CD4-positive, alpha-beta T cell treated with Interleukin-12 subunit alpha and Interleukin-12 subunit beta, for 1 hour (primary cell): ENCODE data around the gene STPG2.
"Not testable (repeated sequence)": the region's sequence is repeated elsewhere in the genome, so short reads cannot be mapped to it uniquely, and the experiment has no call there.

Experiments
- DNase-seq: peaks from one replicate; pipeline ENCODE4 v3.0.0-alpha.2; 2020

Gene STPG2

DNA sequence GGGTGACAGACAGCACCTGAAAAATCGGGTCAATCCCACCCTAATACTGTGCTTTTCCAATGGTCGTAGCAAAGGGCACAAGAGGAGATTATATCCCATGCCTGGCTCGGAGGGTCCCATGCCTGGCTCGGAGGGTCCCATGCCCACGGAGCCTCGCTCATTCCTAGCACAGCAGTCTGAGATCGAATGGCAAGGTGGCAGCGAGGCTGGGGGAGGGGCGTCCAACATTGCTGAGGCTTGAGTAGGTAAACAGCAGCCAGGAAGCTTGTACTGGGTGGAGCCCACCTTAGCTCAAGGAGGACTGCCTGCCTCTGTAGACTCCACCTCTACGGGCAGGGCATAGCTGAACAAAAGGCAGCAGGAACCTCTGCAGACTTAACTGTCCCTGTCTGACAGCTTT is 365.1 kb downstream of the STPG2 start:
- no peak for DNase-seq

DNA sequence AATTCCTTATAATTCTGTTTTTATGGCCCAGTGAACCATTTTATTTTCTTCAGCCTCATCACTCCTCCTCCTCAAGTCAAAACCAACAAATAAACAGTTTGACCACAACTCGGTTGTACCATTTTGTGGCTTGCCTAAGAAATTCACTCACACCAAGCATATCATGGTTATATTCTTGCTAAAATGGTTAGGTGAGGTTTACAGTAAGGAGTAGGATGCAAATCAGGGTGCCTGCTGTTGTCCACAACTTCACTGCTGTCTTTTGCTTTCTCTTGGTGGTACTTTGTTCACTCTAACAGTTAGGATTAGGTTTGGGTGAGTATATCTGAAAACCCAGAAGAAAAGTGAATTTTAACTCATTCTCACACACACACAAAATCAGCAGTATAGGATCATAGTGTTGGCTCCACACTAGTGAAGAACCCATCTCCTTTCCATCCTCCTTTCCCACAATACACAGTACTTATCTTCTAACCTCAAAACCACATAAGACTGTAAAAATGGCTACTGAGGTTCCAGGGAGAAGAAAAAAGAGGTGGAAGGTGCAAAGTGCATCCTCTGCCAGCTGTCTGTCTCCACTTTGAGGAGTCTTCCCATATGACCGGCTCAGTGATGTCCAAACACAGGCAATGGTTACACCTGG is 368.8 kb downstream of the STPG2 start:
- no peak for DNase-seq

DNA sequence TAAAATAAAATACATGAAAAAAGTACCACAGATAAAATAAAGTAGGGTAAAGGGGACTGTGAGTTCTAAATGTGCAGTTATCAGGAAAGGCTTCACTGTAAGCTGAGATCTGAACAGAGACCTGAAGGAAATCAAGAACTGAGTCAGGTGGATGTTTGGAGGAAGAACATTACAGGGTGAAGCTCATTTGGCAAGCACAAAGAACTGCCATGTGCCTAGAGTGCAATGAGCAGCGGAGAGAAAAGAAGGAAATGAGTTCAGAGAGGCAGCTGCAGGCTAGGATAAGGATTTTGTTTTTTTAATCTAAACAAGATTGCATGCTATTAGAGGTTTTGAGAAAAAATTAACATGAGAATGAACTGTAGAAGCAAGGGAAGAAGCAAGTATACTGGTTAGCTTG is 373.1 kb downstream of the STPG2 start:
- no peak for DNase-seq

DNA sequence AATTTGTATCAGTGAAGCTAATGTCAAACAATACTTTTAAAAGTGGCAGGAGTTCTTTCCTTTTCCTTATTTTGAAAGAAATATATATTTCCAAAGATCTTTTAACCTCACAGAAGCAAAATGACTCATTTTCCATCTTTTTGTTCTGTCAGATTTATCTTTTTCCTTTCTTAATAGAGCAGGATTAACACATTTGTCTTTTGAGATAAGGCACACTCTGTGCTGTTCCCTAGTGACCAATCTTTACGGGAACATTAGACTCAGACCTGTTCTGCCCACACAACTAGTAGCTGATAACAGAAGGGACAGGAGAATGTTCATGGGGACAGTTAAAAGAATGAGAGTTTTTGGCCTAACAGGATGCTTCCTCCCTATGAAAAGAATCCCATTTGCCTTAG is 381.2 kb downstream of the STPG2 start:
- DNase-seq = no peak

DNA sequence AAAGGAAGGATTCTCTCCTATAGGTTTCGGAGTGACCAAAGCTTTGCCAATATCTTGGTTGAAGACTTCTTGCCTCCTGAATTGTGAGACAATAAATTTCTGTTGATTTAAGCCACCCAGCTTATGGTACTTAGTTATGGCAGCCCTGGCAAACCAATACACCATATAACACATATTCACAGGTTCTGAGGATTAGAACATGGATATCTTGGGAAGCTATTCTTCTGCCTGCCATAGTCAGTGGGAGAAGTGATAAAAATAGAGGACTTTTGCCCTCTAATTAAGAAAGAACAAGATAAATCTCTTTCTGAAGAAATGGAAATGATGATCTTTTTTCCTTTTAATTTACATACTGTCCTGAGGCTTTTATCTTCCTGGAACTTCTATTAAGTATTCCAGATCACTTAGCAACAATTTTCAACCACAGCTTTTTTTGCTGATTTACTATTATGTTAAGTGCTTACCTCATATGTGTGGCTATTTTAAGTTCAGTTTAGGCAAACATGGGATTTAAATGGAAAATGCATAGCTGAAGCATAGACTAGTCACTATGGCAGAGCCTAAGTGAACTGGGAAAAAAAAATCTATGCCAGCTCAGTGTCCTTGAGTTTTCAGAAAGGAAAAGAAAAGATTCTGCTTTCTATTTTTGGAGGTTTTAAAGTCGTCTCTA is 381.7 kb downstream of the STPG2 start:
- no peak for DNase-seq

DNA sequence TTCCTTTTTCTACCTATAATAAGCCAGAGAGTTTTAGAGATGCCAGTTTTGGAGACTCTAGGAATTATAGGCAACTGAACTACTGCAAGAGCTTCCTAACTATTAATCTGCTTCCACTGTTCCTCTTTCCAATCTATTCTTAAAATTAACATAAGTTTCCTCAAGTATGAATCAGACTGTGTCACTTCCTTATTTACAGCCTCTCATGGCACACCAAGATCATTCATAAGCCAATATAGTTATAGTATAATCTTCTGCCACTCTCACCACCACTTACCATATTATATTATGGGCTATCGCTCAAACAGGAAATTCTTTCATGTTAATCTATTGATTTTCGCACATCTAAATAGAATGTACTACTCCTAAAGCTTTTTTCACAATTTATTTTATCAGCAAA is 383.5 kb downstream of the STPG2 start:
- DNase-seq = no peak

DNA sequence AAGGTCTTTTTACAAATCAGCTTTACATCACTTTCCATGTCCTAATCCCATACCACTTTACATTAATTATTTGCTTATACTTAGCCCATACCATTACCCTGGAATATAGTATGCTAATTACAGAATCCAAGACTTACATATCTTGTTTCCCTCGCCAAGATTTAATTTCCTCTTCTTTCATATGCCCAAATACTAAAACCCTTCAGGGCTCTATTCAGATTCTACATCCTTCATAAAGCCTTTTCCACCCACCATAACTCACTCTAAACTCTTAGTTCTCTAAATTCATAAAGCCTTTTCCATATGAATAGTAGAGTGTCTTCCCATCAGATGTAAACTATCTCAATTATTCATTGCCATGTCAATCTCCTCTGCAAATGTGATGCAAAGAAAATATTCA is 390.7 kb downstream of the STPG2 start:
- no peak for DNase-seq

DNA sequence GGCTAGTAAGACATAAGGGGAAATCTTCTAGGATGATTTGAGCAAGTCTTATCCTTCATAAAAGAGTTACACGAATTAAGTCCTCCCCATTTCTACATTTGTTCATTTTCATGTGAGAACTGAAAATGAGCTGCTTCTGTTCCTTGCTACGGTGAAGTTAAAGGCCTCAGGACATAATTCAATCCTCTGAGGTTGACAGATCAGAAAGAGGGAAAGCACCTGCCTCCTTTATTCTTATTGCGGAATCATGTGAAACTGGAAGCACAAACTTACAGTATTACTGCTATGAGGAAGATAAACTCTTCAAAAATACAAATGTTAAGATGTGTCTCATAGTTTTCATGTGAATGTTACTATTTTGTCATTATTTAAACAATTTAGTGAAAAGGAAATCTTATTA is 395.3 kb downstream of the STPG2 start:
- DNase-seq = no peak

DNA sequence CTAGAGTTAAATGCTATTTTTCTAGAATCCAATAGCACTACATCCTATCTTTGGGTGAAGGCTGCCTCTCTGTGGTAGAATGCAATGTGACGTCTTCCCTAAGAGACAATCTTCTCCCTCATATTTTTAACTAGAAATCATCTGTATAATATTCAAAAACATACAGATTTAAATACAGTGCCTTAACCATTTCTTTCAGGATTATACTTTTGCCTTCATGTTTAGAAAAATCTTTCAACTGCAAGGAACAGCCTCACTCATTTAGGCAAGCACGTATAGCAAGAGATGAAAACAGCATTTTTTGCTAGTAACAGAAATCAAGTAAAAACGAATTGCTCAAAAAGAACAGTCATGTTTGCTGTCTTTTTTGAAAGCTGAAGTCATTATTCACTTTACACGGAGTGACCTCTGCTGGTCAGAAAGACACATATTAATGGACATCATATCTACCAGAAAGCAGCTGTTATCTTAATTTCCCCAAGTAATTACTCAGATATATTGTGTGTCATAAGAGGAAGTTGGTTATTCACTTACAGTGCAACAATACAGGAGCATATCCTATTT is 422.3 kb downstream of the STPG2 start:
- no peak for DNase-seq

DNA sequence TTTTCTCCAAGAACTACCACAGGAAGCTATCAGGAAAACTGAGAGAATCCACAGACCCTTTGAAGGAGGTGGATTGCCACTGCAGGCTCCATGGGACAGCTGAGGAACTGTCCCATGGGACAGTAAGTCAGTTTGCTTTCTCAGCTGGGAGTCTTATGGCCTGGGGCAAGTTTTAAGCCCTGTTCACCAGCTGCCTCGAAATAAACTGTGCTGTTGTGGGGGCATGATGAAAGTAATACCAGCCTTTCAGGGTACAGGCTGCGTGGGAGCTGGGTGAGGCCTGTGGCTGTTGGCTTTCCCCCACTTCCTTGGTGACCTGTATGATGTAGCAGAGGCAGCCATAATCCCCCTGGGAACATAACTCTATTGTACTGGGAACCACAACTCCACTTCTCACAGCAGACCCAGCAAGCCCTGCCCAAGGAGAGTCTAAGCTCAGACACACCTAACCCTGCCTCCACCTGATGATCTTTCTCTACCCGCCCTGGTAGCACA is 452.1 kb downstream of the STPG2 start:
- DNase-seq = no peak

DNA sequence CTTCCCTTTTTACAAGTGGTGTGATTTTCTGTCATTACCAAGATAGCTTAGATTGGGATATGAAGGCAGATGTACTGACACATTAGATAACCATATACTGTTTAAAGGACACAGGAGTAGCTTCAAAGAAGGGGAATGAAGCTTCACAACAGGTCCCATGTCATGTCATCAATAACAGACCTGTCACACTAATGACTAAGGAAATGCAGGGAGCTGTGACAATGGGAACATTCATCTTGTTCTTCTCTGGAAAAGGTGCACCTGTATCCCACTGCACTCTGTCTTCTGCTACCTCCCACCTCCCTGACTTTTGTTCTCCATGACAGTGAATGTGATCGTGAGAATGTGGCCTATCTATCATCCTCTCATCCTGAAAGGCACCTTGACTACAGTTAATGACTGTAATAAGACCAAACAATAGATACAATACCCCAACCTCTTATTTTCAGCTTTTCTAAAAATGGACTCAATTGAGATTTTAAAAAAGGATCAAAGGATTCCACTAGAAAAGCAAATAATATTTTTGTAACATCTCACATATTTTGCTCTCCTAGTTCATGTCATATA is 472.5 kb downstream of the STPG2 start:
- DNase-seq = no peak

DNA sequence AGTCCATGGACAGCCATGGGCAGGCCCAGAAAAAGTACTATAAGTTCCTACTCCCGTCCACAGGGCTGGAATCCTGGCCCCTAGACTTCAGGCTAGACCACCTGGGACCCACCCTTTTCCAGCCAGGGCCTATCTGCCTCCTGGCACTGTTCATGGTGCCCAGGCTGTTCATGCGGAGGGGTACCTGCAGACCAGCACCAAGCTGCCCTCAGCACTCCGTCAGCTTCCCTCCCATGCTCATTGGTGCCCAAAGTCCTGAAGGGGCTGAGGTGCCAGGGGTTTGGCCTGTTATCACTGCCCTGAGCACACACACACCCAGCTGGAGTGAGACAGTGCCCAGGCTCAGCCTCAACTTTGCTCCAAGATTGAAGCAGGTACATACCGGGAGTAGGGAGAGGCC is 477.7 kb downstream of the STPG2 start:
- DNase-seq = no peak

DNA sequence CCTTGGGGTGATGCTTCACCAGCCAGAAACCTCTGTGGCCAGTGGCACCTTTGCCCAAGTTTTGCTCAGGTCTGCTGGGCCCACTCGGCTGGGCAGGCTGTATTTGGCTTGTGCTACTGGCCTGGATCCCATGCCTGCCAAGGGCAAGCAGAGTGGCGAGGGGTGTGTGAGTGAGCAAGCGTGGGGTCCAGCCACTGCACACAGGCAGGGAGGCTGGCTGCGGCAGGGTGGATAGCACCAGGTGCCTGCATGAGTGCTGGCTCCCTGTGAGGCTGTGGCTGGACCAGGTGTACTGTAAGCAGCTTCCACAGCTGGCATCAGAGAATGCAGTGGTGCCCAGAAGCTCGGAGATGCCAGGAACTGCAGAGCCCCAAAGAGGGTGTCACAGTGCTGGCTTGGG is 478.5 kb downstream of the STPG2 start:
- no peak for DNase-seq

DNA sequence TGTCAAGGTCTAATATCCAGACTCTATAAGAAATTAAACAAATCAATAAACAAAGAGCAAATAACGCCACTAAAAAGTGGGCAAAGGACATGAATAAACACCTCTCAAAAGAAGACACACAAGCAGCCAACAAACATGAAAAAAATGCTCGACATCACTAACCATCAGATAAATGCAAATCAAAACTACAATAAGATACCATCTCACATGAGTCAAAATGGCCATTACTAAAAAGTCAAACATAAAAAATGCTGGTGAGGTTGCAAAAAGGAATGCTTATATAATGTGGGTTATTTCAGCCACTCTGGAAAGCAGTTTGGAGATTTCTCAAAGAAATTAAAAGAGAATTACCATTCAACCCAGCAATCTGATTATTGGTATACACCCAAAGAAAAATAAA is 481.1 kb downstream of the STPG2 start:
- DNase-seq = no peak

DNA sequence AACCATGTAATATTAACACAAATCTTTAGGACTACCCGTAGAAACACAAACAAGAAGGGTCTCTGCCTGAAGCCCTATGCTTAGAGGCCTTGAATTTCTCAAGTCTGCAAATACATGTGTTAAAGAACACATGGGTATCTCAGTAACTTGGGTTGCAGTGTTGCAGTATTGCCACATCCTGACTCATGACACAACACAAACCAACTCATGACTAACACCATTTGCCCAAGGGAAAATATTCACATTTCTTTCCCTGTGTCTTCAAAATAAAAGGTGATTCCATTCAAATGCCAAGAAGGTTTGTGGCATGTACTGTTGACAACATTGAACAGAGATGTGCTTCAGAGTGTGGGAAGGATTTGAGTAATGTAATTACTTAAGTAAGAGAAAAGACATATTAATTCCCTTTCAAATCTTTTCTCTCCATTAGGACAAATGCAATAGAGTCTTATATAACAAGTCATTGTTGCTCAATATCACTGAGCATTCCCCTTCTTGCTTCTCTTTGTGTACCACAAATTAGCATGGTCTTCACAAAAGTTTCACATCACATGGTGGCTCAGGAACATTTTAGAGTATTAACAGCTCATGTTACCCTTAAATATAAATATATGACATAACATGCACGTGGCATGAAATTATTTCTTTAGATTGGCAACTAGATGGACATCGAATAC is 487.1 kb downstream of the STPG2 start:
- no peak for DNase-seq

DNA sequence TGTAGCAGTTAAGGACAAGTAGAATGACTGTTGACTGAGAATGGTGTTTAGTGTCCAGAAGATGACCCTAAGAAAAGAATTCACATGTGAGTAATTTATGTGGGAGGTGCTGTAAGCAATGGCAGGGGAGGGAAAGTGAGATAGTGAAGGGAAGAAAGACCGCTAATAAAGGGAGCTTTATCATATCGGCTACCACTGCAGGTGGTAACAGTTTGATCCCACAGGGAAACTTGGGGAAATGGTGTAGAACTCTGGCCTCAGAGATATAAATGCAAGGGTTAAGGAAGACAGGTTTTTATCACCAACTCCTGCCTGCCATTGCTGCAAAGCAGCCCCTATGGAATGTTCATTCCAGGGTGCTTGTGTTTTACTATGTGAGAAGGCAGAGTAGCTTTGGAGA is 489.6 kb downstream of the STPG2 start:
- DNase-seq = no peak

DNA sequence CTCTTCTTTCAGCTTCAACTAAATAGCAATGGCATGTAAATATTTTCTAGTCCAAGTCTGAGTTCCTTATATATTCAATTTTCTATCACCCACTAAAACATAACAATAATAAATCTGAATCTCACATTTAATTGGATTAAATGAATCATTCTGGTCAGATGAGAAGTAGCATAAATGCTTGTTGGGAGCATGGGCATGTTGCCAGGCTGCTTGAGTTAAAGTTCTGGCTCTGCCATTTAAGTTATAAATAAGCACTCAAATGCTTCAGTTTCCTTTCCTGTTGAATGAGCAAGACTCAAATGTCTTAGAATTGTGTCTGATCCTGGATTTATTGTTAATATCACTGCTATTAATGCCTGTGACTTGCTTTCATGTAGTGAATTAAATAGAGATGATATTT is 496.3 kb downstream of the STPG2 start:
- DNase-seq = no peak

DNA sequence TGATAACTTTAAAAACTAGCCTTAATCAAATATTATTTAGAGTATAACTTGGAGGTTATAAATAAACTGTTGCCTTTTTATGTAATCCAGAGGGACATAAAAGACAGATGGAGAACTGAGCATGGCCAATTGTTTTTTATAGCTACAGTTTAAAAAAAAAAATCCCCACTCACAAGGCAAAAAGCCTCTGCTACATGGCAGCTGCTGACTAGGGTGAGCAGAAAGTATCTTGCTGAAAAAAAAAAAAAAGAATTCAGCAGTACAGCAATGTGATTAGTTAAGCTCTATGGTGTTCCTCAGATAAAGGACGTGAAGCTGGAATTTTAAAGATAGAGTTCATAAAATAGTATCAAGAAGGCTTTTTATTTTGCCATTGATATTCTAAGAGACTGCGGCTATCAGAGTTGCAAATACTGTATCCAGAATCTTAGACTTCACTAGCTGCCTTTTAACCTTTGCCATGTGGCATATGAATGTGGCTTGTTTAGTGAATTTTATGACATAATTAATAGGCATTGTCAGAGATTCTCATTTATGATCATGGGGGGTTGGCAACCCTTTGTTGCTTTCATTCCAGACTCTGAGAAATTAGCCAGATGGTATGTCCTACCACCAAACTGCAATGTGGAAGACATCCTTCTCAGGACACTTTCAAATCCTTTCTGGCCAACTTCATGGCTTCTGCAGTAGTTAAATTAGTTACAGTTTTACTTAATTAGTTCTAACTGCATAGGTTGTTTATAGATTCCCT is 498.0 kb downstream of the STPG2 start:
- no peak for DNase-seq

DNA sequence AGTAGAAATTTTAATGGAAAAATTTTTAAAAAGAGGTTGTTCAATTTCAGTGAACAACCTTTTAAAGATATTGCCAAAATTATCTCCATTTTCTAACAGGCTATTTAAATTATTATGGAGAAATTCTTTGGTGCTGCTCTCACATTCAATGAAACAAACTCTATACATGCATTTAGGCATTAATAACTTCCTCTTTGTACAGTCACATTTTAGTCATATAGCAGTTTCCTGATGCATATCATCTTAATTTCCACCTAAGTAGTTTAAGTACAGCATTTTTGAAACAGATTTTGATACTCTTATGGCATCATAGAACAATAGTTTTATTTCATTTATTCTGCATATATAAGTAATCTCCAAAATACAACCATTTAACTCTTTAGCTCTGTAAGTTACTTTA is 500.1 kb downstream of the STPG2 start:
- DNase-seq = no peak

DNA sequence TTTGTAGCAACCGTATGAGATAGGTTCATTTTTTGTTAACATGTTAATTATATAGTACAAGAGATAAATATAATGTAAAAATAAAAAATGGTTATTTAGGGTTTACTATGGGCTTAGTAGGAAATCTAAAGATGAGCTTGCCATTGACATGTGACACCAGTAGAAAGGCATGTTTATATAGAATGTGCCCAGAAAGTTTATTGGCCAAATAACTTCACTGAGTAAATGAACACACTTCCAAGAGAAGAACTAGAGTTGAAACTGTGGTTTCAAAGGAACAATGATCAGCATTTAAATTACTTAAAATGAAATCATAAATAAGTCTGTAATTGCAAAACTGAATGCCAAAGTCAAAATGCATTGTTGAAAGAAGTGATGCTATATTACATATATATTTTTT is 503.3 kb downstream of the STPG2 start:
- DNase-seq = no peak

DNA sequence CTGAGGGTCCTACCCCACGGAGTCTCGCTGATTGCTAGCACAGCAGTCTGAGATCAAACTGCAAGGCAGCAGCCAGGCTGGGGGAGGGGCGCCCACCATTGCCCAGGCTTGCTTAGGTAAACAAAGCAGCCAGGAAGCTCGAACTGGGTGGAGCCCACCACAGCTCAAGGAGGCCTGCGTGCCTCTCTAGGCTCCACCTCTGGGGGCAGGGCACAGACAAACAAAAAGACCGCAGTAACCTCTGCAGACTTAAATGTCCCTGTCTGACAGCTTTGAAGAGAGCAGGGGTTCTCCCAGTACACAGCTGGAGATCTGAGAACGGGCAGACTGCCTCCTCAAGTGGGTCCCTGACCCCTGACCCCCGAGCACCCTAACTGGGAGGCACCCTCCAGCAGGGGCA is 509.4 kb downstream of the STPG2 start:
- not testable (repeated sequence) for DNase-seq

DNA sequence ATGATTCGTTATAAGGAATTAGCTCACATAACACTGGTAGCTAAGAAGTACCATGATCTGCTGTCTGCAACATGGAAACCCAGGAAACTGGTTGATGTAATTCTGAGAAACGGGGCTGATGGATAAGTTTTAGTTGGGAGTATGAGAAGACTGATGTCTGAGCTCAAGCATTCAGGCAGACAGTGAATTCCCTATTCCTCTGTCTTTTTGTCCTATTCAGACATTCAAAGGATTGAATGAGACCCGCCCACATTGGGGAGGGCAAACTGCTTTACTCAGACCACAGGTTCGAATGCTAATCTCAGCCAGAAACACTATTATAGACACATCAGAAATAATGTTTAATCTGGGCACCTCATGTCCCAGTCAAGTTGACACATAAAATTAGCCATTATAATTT is 515.5 kb downstream of the STPG2 start:
- DNase-seq = no peak

DNA sequence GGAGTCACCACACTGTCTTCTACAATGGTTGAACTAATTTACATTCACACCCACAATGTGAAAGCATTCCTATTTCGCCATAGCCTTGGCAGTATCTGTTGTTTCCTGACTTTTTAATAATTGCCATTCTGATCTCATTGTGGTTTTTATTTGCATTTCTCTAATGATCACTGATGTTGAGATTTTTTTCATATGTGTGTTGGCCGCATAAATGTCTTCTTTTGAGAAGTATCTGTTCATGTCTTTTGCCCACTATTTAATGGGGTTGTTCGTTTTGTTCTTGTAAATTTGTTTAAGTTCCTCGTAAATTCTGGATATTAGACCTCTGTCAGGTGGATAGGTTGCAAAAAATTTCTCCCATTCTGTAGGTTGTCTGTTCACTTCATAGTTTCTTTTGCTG is 519.1 kb downstream of the STPG2 start:
- no peak for DNase-seq
